ENCODE data around the gene FXYD2.

Gene FXYD2

GRCh38 chr11:117863383-117863782, 38.8 kb upstream of the FXYD2 start:
- POLR2A ChIA-PET: no interaction called here
- 80% methylated on average over 1 of the region's 1 CpG for WGBS (ENCODE audit: insufficient coverage)

GRCh38 chr11:117862753-117863152, 38.2 kb upstream of the FXYD2 start:
- ChIA-PET POLR2A (no interaction called here), CTCF (interaction anchor here (1.6 kb wide), 1 partner anchor 17 kb away, joined by 4 read pairs; no protein-coding TSS in a partner anchor)
- no peak overlapping the region for H3K27ac ChIP-seq (ENCODE audit: insufficient read depth in 1 of 2, low read depth in 1 of 2, low read length in 2 of 2, poor library complexity in 1 of 2, severe bottlenecking in 2 of 2)
- DNase-seq: no peak
- H3K27me3 ChIP-seq (replicated peaks in 2 of 5; ENCODE audit: control insufficient read depth in 4 of 5, insufficient read depth in 5 of 5, low read length in 4 of 5): no peaks in the 10 kb centered on the region
- no peaks in the 10 kb centered on the region for H3K36me3 ChIP-seq (ENCODE audit: control insufficient read depth in 4 of 4, insufficient read depth in 4 of 4, low read length in 3 of 4)
- H3K4me1 ChIP-seq (ENCODE audit: control extremely low read depth in 1 of 4, control insufficient read depth in 4 of 4, insufficient read depth in 4 of 4, low read length in 3 of 4): peaks cover 0 to 13% (median 10%) of the 10 kb centered on the region in 4 experiments
- WGBS (ENCODE audit: insufficient coverage): 100% methylated on average over 1 of the region's 1 CpG
- no peaks in the 10 kb centered on the region for H3K9me3 ChIP-seq (ENCODE audit: control extremely low read depth in 1 of 5, control insufficient read depth in 4 of 5, insufficient read depth in 2 of 5, low read depth in 1 of 5, low read length in 4 of 5)
- H3K4me3 ChIP-seq (ENCODE audit: control insufficient read depth in 1 of 7, extremely low read depth in 1 of 7, insufficient read depth in 4 of 7, low read depth in 2 of 7, low read length in 6 of 7): no peak overlapping the region

More at GRCh38 chr11:117863383-117863782, 38.8 kb upstream of the FXYD2 start:
- H3K4me3 ChIP-seq (ENCODE audit: control insufficient read depth in 1 of 7, extremely low read depth in 1 of 7, insufficient read depth in 4 of 7, low read depth in 2 of 7, low read length in 6 of 7): no peak overlapping the region
- H3K4me1 ChIP-seq (ENCODE audit: control extremely low read depth in 1 of 4, control insufficient read depth in 4 of 4, insufficient read depth in 4 of 4, low read length in 3 of 4): peaks cover 0 to 13% (median 10%) of the 10 kb centered on the region in 4 experiments
- CTCF ChIA-PET: no interaction called here
- no peaks in the 10 kb centered on the region for H3K36me3 ChIP-seq (ENCODE audit: control insufficient read depth in 4 of 4, insufficient read depth in 4 of 4, low read length in 3 of 4)
- no peak for DNase-seq
- no peaks in the 10 kb centered on the region for H3K27me3 ChIP-seq (replicated peaks in 2 of 5; ENCODE audit: control insufficient read depth in 4 of 5, insufficient read depth in 5 of 5, low read length in 4 of 5)
- H3K9me3 ChIP-seq (ENCODE audit: control extremely low read depth in 1 of 5, control insufficient read depth in 4 of 5, insufficient read depth in 2 of 5, low read depth in 1 of 5, low read length in 4 of 5): no peaks in the 10 kb centered on the region
- no peak overlapping the region for H3K27ac ChIP-seq (ENCODE audit: insufficient read depth in 1 of 2, low read depth in 1 of 2, low read length in 2 of 2, poor library complexity in 1 of 2, severe bottlenecking in 2 of 2)

GRCh38 chr11:117862019-117862725, 37.6 kb upstream of the FXYD2 start:
- no peak for DNase-seq
- no peaks in the 10 kb centered on the region for H3K27me3 ChIP-seq (replicated peaks in 2 of 5; ENCODE audit: control insufficient read depth in 4 of 5, insufficient read depth in 5 of 5, low read length in 4 of 5)
- H3K36me3 ChIP-seq (ENCODE audit: control insufficient read depth in 4 of 4, insufficient read depth in 4 of 4, low read length in 3 of 4): no peaks in the 10 kb centered on the region
- WGBS (ENCODE audit: insufficient coverage): 55% methylated on average over 11 of the region's 12 CpGs
- ChIA-PET POLR2A (no interaction called here), CTCF (interaction anchor here (1.6 kb wide), 1 partner anchor 17 kb away, joined by 4 read pairs; no protein-coding TSS in a partner anchor)
- no peak overlapping the region for H3K4me3 ChIP-seq (ENCODE audit: control insufficient read depth in 1 of 7, extremely low read depth in 1 of 7, insufficient read depth in 4 of 7, low read depth in 2 of 7, low read length in 6 of 7)
- no peak overlapping the region for H3K27ac ChIP-seq (ENCODE audit: insufficient read depth in 1 of 2, low read depth in 1 of 2, low read length in 2 of 2, poor library complexity in 1 of 2, severe bottlenecking in 2 of 2)
- H3K4me1 ChIP-seq (ENCODE audit: control extremely low read depth in 1 of 4, control insufficient read depth in 4 of 4, insufficient read depth in 4 of 4, low read length in 3 of 4): peaks cover 0 to 13% (median 10%) of the 10 kb centered on the region in 4 experiments
- no peaks in the 10 kb centered on the region for H3K9me3 ChIP-seq (ENCODE audit: control extremely low read depth in 1 of 5, control insufficient read depth in 4 of 5, insufficient read depth in 2 of 5, low read depth in 1 of 5, low read length in 4 of 5)

- no peaks in the 10 kb centered on the region for H3K36me3 ChIP-seq (ENCODE audit: control insufficient read depth in 4 of 4, insufficient read depth in 4 of 4, low read length in 3 of 4)
- no peaks in the 10 kb centered on the region for H3K9me3 ChIP-seq (ENCODE audit: control extremely low read depth in 1 of 5, control insufficient read depth in 4 of 5, insufficient read depth in 2 of 5, low read depth in 1 of 5, low read length in 4 of 5)
- H3K4me3 ChIP-seq (ENCODE audit: control insufficient read depth in 1 of 7, extremely low read depth in 1 of 7, insufficient read depth in 4 of 7, low read depth in 2 of 7, low read length in 6 of 7): no peak overlapping the region
- DNase-seq: no peak
- 45% methylated on average over 11 of the region's 13 CpGs for WGBS (ENCODE audit: insufficient coverage)
- no peaks in the 10 kb centered on the region for H3K27me3 ChIP-seq (replicated peaks in 2 of 5; ENCODE audit: control insufficient read depth in 4 of 5, insufficient read depth in 5 of 5, low read length in 4 of 5)
- no peak overlapping the region for H3K27ac ChIP-seq (ENCODE audit: insufficient read depth in 1 of 2, low read depth in 1 of 2, low read length in 2 of 2, poor library complexity in 1 of 2, severe bottlenecking in 2 of 2)
- peaks cover 0 to 13% (median 10%) of the 10 kb centered on the region in 4 experiments for H3K4me1 ChIP-seq (ENCODE audit: control extremely low read depth in 1 of 4, control insufficient read depth in 4 of 4, insufficient read depth in 4 of 4, low read length in 3 of 4)
- POLR2A ChIA-PET: interaction anchor here (0.6 kb wide), 1 partner anchor 29 kb away, joined by 3 read pairs; no protein-coding TSS in a partner anchor
- CTCF ChIA-PET: interaction anchor here (0.9 to 2.1 kb wide), 5 partner anchors 16 to 192 kb away, joined by 3 to 9 read pairs (median 4); no protein-coding TSS in a partner anchor
Observed at GRCh38 chr11:117861151-117862018, 36.8 kb upstream of the FXYD2 start.

- Histone ChIP-seq H3K9me3 (ENCODE audit: control extremely low read depth in 1 of 5, control insufficient read depth in 4 of 5, insufficient read depth in 2 of 5, low read depth in 1 of 5, low read length in 4 of 5) (no peaks in the 10 kb centered on the region), H3K36me3 (ENCODE audit: control insufficient read depth in 4 of 4, insufficient read depth in 4 of 4, low read length in 3 of 4) (no peaks in the 10 kb centered on the region), H3K27ac (ENCODE audit: insufficient read depth in 1 of 2, low read depth in 1 of 2, low read length in 2 of 2, poor library complexity in 1 of 2, severe bottlenecking in 2 of 2) (no peak overlapping the region), H3K27me3 (replicated peaks in 2 of 5; ENCODE audit: control insufficient read depth in 4 of 5, insufficient read depth in 5 of 5, low read length in 4 of 5) (no peaks in the 10 kb centered on the region), H3K4me3 (ENCODE audit: control insufficient read depth in 1 of 7, extremely low read depth in 1 of 7, insufficient read depth in 4 of 7, low read depth in 2 of 7, low read length in 6 of 7) (no peak overlapping the region), H3K4me1 (ENCODE audit: control extremely low read depth in 1 of 4, control insufficient read depth in 4 of 4, insufficient read depth in 4 of 4, low read length in 3 of 4) (peaks cover 0 to 13% (median 10%) of the 10 kb centered on the region in 4 experiments)
- no peak for DNase-seq
- CTCF ChIA-PET: interaction anchor here (1.0 to 2.1 kb wide), 4 partner anchors 18 to 193 kb away, joined by 3 to 9 read pairs (median 6); no protein-coding TSS in a partner anchor
- POLR2A ChIA-PET: no interaction called here
- 80% methylated on average over 5 of the region's 6 CpGs for WGBS (ENCODE audit: insufficient coverage)
Observed at GRCh38 chr11:117860139-117860538, 35.6 kb upstream of the FXYD2 start.

GRCh38 chr11:117859488-117860112, 35.1 kb upstream of the FXYD2 start:
- Histone ChIP-seq H3K27me3 (replicated peaks in 2 of 5; ENCODE audit: control insufficient read depth in 4 of 5, insufficient read depth in 5 of 5, low read length in 4 of 5) (no peaks in the 10 kb centered on the region), H3K27ac (ENCODE audit: insufficient read depth in 1 of 2, low read depth in 1 of 2, low read length in 2 of 2, poor library complexity in 1 of 2, severe bottlenecking in 2 of 2) (no peak overlapping the region), H3K9me3 (ENCODE audit: control extremely low read depth in 1 of 5, control insufficient read depth in 4 of 5, insufficient read depth in 2 of 5, low read depth in 1 of 5, low read length in 4 of 5) (no peaks in the 10 kb centered on the region), H3K4me3 (ENCODE audit: control insufficient read depth in 1 of 7, extremely low read depth in 1 of 7, insufficient read depth in 4 of 7, low read depth in 2 of 7, low read length in 6 of 7) (no peak overlapping the region), H3K36me3 (ENCODE audit: control insufficient read depth in 4 of 4, insufficient read depth in 4 of 4, low read length in 3 of 4) (no peaks in the 10 kb centered on the region), H3K4me1 (ENCODE audit: control extremely low read depth in 1 of 4, control insufficient read depth in 4 of 4, insufficient read depth in 4 of 4, low read length in 3 of 4) (peaks cover 0 to 13% (median 10%) of the 10 kb centered on the region in 4 experiments)
- no peak for DNase-seq
- 100% methylated on average over 5 of the region's 9 CpGs for WGBS (ENCODE audit: insufficient coverage)
- CTCF ChIA-PET: interaction anchor here (1.0 to 2.1 kb wide), 2 partner anchors 17 to 45 kb away, joined by 7 to 9 read pairs; no protein-coding TSS in a partner anchor
- POLR2A ChIA-PET: no interaction called here
